ENCODE results near the gene ZNF280D.

DNA sequence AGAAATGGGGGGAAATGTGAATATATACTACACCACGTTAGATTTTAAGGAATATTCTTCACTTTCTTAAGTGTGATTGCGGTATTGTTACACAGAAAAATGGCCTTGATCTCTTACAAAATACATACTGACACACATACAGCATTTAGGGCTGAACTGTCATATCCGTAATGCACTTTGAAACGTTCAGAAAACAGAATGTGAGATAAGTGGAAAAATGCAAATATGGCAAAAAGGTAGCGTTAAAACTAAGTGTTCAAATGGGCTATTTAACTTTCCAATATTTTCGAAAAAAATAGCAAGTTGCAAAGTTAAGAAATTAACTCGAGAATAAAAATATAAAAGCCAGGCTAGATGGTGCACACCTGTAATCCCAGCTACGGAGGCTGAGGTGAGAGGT, 1.8 kb downstream of the ZNF280D start:
- TF ChIP-seq POLR2A (IDR thresholded peaks at IDR 0.05) = no peak
- no peak for TF ChIP-seq CTCF (IDR thresholded peaks at IDR 0.05)
